GM12874 (cell line): ENCODE results near the gene AKNA.

Source experiments
- CTCF ChIP-seq: IDR thresholded peaks from 2 replicates; pipeline ENCODE4 v1.5.1; 2011; ENCODE audit warnings: low read depth, mild to moderate bottlenecking, control low read depth, low read length, moderate library complexity; ENCODE audit not compliant: insufficient read depth

AKNA gene

GRCh38 chr9:114299286-114300152 is 88.3 kb downstream of the AKNA start:
- no peak for TF ChIP-seq CTCF

GRCh38 chr9:114296338-114296737 is 91.4 kb downstream of the AKNA start:
- TF ChIP-seq CTCF: no peak

GRCh38 chr9:114294664-114295063 is 93.1 kb downstream of the AKNA start:
- no peak for TF ChIP-seq CTCF

- TF ChIP-seq CTCF: no peak
Observed at GRCh38 chr9:114291886-114292590, 95.7 kb downstream of the AKNA start.

- TF ChIP-seq CTCF: peak; percentile 84
Observed at GRCh38 chr9:114291064-114291474, 96.7 kb downstream of the AKNA start.

GRCh38 chr9:114290561-114290986 is 97.2 kb downstream of the AKNA start:
- TF ChIP-seq CTCF: no peak
